OCI-LY3 (cell line): Measurements from ENCODE around the gene SH3BP5L.

Experiments used
- EZH2phosphoT487 ChIP-seq: fragments of 200-600 bp; shearing (Covaris generic); IDR thresholded peaks from 2 replicates; pipeline ENCODE4 v1.6.1; 2018; ENCODE audit warnings: antibody characterized with exemption, mixed run types, low read depth
- TF ChIP-seq, protein P1 (sequence below): fragments of 200-600, 300-600 bp; sonication (generic); IDR thresholded peaks from 2 replicates; pipeline ENCODE4 v1.5.1; 2014; ENCODE audit warnings: antibody characterized with exemption, low read length, low read depth

DNA sequence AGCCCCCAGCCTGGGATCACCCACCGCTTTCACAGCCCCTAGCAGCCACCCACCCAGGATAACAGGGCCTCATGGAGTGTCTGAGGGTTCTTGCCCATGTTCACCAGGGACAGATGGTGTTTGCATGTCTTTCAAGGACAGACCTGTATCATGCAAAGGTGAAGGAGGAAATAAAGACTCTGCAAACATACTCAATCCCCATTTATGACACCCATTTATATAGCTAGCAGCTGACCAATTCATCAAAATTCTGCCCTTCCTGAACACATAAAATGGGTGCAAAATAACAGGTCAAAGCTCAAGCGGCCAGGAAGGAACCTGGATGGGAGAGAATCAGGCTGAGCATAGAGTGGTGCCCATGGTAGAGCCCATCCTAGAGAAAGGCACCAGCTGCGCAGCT lies 37.4 kb downstream of the SH3BP5L start:
- TF ChIP-seq, protein P1, sequence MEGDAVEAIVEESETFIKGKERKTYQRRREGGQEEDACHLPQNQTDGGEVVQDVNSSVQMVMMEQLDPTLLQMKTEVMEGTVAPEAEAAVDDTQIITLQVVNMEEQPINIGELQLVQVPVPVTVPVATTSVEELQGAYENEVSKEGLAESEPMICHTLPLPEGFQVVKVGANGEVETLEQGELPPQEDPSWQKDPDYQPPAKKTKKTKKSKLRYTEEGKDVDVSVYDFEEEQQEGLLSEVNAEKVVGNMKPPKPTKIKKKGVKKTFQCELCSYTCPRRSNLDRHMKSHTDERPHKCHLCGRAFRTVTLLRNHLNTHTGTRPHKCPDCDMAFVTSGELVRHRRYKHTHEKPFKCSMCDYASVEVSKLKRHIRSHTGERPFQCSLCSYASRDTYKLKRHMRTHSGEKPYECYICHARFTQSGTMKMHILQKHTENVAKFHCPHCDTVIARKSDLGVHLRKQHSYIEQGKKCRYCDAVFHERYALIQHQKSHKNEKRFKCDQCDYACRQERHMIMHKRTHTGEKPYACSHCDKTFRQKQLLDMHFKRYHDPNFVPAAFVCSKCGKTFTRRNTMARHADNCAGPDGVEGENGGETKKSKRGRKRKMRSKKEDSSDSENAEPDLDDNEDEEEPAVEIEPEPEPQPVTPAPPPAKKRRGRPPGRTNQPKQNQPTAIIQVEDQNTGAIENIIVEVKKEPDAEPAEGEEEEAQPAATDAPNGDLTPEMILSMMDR = no peak
- TF ChIP-seq EZH2phosphoT487 = no peak
